ENCODE measurements around the gene SNAP47. TPM values are rescaled to one million over a fixed set of nuclear protein-coding genes. Genes with fewer than 3 reads are reported as not detected.

The SNAP47 gene
- polyA plus RNA-seq, 2 of the 4 experiments (the other 2 are of a cell fraction) = 29.6 to 39.5 TPM

DNA sequence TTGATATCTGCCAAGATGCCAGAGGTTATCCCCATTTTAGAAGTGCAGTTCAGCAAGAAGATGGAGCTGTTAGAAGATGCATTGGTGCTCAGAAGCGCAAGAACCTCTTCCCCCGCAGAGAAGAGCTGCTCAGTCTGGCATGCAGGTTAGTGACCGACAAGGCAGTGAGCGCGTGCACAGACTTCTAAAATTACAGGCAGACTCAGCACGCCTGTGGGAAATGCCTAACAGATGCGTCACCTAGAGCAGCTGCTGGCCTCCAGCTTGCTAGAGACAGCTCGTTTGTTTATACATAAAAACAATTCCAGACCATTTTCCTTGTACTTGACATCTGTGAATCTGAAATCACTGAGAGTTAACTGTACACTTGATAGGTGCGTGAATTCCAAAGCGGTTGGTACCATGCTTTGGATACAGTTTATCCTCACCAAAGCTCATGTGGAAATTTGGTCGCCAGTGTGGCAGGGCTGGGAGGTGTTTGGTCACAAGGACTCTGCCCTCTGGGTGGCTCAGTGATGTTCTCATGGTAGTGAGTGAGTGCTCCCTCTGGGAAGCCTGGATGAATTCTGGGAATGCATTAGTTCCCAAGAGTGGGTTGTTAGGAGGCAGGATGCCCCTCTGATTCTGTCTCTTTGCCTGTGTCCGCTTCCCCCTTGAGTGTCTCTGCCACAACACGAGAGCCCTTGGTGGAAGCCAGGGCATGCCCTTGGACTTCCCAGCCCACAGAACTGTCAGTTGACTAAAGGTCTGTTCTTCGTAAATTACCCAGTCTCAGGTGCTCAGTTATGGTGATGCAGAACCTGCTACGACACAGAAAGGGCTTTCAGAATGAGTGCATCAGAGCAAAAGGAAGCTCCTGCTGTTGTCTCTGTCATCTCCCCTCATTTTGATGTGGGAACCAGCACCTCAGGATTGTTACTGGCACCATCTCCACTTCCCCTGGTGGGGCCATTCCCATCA, 24.4 kb downstream of the SNAP47 start:
- H3K4me1 ChIP-seq = peaks cover 22% of the 10 kb centered on the region
- ChIA-PET POLR2A (no interaction called here), CTCF (interaction anchor here (1.2 to 9.8 kb wide), 5 partner anchors 10 to 311 kb away, joined by 3 to 166 read pairs (median 4); partner anchors contain the start of gene WNT9A)
- 85% methylated on average over 15 of the region's 15 CpGs for WGBS (ENCODE audit: missing lambda C conversion rate)
- TF ChIP-seq, protein P1, sequence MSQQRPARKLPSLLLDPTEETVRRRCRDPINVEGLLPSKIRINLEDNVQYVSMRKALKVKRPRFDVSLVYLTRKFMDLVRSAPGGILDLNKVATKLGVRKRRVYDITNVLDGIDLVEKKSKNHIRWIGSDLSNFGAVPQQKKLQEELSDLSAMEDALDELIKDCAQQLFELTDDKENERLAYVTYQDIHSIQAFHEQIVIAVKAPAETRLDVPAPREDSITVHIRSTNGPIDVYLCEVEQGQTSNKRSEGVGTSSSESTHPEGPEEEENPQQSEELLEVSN (IDR thresholded peaks at IDR 0.05; ENCODE audit: borderline replicate concordance, low read depth) = no peak
- no peak for TF ChIP-seq JUNB (IDR thresholded peaks at IDR 0.05)
- TF ChIP-seq, protein P2, sequence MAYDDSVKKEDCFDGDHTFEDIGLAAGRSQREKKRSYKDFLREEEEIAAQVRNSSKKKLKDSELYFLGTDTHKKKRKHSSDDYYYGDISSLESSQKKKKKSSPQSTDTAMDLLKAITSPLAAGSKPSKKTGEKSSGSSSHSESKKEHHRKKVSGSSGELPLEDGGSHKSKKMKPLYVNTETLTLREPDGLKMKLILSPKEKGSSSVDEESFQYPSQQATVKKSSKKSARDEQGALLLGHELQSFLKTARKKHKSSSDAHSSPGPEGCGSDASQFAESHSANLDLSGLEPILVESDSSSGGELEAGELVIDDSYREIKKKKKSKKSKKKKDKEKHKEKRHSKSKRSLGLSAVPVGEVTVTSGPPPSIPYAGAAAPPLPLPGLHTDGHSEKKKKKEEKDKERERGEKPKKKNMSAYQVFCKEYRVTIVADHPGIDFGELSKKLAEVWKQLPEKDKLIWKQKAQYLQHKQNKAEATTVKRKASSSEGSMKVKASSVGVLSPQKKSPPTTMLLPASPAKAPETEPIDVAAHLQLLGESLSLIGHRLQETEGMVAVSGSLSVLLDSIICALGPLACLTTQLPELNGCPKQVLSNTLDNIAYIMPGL (CRISPR knock-in tag; IDR thresholded peaks at IDR 0.05; ENCODE audit: borderline replicate concordance) = no peak
- no peak for TF ChIP-seq HDAC2 (IDR thresholded peaks at IDR 0.05)
- TF ChIP-seq NFE2L2 (conservative IDR thresholded peaks at IDR 0.05; ENCODE audit: low read length) = no peak
- TF ChIP-seq ZNF302 (CRISPR knock-in tag; IDR thresholded peaks at IDR 0.05) = no peak
- TF ChIP-seq, protein P3, sequence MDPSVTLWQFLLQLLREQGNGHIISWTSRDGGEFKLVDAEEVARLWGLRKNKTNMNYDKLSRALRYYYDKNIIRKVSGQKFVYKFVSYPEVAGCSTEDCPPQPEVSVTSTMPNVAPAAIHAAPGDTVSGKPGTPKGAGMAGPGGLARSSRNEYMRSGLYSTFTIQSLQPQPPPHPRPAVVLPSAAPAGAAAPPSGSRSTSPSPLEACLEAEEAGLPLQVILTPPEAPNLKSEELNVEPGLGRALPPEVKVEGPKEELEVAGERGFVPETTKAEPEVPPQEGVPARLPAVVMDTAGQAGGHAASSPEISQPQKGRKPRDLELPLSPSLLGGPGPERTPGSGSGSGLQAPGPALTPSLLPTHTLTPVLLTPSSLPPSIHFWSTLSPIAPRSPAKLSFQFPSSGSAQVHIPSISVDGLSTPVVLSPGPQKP (IDR thresholded peaks at IDR 0.05; ENCODE audit: low read depth, low read length) = no peak
- TF ChIP-seq, protein P4, sequence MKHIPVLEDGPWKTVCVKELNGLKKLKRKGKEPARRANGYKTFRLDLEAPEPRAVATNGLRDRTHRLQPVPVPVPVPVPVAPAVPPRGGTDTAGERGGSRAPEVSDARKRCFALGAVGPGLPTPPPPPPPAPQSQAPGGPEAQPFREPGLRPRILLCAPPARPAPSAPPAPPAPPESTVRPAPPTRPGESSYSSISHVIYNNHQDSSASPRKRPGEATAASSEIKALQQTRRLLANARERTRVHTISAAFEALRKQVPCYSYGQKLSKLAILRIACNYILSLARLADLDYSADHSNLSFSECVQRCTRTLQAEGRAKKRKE (CRISPR knock-in tag; IDR thresholded peaks at IDR 0.05; ENCODE audit: low read depth) = no peak
- TF ChIP-seq CEBPB (IDR thresholded peaks at IDR 0.05) = no peak
- TF ChIP-seq RNF2 (IDR thresholded peaks at IDR 0.05; ENCODE audit: borderline replicate concordance, low read depth) = no peak
- no peak for TF ChIP-seq POLR2AphosphoS2 (conservative IDR thresholded peaks at IDR 0.05; ENCODE audit: low read length)
- no peak for TF ChIP-seq POLR2A (IDR thresholded peaks at IDR 0.05; ENCODE audit: low read length)
- TF ChIP-seq, protein P5, sequence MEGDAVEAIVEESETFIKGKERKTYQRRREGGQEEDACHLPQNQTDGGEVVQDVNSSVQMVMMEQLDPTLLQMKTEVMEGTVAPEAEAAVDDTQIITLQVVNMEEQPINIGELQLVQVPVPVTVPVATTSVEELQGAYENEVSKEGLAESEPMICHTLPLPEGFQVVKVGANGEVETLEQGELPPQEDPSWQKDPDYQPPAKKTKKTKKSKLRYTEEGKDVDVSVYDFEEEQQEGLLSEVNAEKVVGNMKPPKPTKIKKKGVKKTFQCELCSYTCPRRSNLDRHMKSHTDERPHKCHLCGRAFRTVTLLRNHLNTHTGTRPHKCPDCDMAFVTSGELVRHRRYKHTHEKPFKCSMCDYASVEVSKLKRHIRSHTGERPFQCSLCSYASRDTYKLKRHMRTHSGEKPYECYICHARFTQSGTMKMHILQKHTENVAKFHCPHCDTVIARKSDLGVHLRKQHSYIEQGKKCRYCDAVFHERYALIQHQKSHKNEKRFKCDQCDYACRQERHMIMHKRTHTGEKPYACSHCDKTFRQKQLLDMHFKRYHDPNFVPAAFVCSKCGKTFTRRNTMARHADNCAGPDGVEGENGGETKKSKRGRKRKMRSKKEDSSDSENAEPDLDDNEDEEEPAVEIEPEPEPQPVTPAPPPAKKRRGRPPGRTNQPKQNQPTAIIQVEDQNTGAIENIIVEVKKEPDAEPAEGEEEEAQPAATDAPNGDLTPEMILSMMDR (IDR thresholded peaks at IDR 0.05) = no peak
- TF ChIP-seq CBX8 (IDR thresholded peaks at IDR 0.05) = no peak
- no peak for TF ChIP-seq NR3C1 (IDR thresholded peaks at IDR 0.05)
- no peak for TF ChIP-seq SREBF2 (IDR thresholded peaks at IDR 0.05)
- no peak for TF ChIP-seq BHLHE40 (IDR thresholded peaks at IDR 0.05; ENCODE audit: low read depth, low read length)
- TF ChIP-seq EHF (CRISPR knock-in tag; IDR thresholded peaks at IDR 0.05) = no peak
- ATAC-seq (no peak), DNase-seq (ENCODE audit: low read depth in 1 of 2, low spot score in 1 of 2) (no peak), FAIRE-seq (no peak)
- H3K27ac ChIP-seq = no peak overlapping the region
- no peak overlapping the region for H3K4me2 ChIP-seq
- no peaks in the 10 kb centered on the region for H3K9me3 ChIP-seq
- H3K4me3 ChIP-seq = no peak overlapping the region

DNA sequence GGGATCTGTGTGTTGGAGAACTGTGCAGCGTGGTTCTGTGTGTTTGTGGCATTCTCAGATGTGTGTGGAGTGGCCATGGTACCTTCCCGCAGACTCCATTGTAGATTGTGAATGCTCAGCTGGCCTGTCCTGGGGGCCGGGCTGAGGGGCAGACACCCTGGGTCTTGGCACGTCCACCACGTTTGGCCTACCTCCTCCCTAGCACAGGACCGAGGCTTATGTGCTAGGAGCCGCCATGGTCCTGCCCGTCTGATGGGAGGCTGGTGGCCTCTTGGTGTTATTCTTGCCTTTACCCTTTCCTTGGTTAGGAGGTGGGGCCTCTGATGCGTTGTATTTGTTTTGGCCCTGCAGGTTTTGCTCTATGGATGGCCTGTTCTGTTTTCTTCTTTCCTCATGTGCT, 25.1 kb downstream of the SNAP47 start:
- POLR2A ChIA-PET = no interaction called here
- no peak for DNase-seq (ENCODE audit: low read depth in 1 of 2, low spot score in 1 of 2)
- no peak for FAIRE-seq
- no peak overlapping the region for H3K4me2 ChIP-seq
- CTCF ChIA-PET = interaction anchor here (1.2 to 9.8 kb wide), 4 partner anchors 10 to 238 kb away, joined by 3 to 166 read pairs (median 4); partner anchors contain the start of gene WNT9A
- WGBS (ENCODE audit: missing lambda C conversion rate) = 96% methylated on average over 9 of the region's 9 CpGs
- no peak overlapping the region for H3K4me3 ChIP-seq
- no peak for ATAC-seq
- H3K4me1 ChIP-seq = peaks cover 29% of the 10 kb centered on the region
- no peak overlapping the region for H3K27ac ChIP-seq
- H3K9me3 ChIP-seq = no peaks in the 10 kb centered on the region
- TF ChIP-seq, protein P4 (CRISPR knock-in tag; IDR thresholded peaks at IDR 0.05; ENCODE audit: low read depth) = no peak
- TF ChIP-seq SREBF2 (IDR thresholded peaks at IDR 0.05) = no peak
- TF ChIP-seq HOXB5 (CRISPR knock-in tag; IDR thresholded peaks at IDR 0.05) = no peak
- TF ChIP-seq JUNB (IDR thresholded peaks at IDR 0.05) = no peak
- TF ChIP-seq, protein P1 (IDR thresholded peaks at IDR 0.05; ENCODE audit: borderline replicate concordance, low read depth) = no peak
- TF ChIP-seq, protein P6, sequence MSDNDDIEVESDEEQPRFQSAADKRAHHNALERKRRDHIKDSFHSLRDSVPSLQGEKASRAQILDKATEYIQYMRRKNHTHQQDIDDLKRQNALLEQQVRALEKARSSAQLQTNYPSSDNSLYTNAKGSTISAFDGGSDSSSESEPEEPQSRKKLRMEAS (IDR thresholded peaks at IDR 0.05) = no peak
